T-helper 9 cell (primary cell): ENCODE results near the gene KCNJ11.

ENCODE experiments used
- DNase-seq: peaks from one replicate; pipeline ENCODE4 v3.0.0-alpha.2; 2020

KCNJ11 gene

DNA sequence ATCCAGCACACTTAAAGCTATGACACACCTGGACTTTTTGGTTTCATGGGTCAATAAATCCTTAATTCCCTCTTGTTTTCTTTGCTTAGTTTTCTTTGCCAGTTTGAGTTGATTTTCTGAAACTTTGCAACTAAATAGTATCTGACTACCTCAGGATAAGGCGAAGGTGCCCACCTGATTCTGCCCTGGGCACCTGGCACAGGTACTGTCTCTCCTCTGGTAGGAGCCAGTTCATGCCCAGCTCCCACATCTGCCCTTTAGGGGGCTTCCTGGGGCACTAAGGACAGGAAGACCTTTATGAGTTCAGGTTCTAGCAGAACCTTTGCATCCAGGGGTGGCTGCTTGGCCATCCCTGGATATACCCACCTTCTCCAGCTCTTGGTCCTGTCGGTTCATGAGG, 19.6 kb upstream of the KCNJ11 start:
- no peak for DNase-seq

DNA sequence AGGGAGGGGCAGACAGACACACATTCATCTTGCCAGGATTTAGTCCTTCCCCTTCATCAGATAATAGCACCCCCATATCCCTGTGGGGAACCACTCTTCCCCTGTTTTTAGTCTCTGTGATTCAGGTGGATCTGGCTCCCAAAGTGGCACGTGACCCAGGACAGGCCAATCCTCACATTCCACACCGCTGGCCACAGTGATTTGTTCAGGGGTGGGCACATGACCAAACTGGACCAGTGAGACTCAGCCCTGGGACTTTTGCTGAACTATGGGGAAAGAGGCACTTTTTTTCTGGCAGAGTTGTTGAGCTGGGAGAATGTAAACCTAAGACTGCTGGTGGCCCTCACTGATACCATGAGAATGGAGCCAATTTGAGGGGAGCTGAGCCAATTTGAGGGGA, 19.1 kb upstream of the KCNJ11 start:
- DNase-seq = no peak

DNA sequence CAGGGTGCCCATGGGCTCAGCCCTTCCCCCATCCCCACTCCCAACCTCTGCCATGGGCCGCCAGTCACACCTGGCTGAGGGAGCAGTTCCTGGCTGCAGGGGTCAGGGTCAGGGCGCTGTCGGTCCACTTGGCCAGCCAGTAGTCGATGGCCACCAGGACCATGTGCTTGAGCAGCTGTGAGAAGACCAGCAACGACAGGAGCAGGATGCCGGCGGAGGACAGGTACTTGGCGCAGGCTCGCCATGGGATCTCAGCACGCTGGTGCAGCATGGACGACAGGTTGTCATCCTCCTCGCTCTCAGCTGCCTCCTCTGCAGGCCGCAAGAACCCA, 18.3 kb upstream of the KCNJ11 start:
- DNase-seq = no peak

DNA sequence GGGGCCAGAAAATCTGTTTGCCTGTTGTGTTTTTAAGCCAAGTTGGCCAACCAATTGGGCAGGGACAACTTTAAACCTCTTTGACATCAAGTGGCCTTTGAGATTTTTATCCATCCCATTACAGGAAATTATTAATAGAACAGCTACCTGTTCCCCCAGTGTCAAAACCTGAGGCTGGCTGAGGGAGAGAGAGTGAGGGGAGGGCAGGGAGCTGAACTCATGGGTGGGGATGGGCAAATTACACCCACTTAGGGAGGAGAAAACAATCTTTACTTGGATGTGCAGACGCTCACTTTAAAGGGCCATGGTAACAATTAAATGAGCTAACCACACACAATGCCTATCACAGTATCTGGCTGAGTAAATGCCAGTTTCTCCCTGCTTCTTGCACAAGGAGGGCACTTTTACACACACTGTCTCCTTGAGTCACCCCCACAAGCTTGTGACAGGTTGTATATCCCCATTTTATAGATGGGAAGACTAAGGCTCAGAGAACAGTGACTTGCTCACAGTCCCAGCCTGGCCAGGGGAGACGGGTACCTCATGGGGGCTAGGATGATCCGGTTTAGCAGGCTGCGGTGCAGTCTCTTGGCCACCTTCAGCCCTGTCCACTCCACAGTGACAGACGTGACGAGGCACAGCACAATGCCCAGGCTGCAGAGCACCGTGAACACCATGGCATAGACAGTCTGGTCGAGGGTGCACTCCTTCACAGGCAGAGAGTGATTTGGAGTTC, 17.8 kb upstream of the KCNJ11 start:
- no peak for DNase-seq

DNA sequence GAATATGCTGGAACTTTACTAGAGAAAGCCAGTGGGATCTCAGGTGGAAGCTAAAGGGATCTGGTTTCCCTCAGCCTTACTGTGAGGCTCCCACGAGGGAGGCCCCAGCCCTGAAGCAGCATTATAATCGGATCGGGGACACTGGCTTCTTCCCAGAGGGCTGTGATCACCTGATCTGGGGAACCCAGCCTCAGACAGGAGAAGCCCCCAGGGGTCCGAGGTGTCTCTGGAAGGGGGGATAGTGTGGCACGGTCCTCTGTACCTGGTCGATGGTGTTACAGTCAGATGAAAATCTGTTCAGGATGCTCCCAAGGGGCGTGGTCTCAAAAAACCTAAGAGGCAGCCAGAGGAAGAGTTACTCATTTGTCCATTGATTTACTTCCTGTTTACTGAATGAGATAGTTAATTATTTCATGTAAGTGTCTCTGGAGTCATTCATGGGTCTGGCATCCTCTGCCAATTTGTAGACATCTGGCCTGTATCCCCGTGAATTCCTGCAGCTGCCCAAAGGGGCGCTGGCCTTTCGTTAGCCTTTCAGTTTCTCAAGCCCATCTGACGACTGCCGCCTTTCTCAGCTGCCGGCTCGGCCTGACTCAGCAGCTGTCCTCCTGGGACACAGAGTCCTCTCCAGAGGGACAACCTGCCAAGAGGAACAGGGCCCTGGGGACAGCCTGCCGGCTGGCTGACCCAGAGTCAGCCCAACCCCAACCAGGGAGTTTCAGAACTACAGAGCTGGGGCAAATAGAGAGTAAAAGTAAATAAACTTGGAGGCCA, 17.0 kb upstream of the KCNJ11 start:
- no peak for DNase-seq

DNA sequence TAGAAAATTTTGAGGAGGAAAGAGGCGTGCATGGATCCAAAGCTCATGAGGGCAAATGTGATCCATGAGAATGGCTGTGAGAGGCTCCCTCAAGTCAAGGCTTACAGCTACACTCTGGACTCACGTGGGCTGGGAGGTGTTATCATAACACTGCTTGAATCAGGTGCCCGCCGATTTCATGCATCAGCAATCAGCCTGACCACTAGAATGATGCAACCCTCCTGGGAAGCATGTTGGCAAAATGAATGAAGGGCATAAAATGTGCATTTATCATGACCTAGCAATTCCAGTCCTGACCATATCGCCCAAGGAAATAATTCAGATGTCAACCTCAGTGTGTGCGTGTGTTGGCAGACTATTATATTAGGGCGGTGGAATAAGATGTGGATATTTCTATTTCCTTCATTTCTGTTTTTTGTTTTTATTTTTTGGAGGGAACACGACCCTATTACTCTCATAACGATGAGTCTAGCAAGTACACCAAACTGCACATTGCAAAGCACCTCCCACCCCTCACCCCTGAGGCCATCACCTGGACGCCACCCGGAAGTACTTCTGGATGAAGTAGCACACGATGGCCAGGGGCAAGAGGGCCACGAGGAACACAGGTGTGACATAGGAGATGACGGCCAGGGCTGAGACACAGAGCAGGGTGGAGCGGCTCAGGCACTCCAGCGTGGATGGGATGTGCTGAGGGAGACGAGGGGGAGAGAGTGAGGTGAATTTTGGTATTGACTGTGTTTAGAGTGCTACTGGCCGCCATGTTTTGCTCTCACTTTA, 15.7 kb upstream of the KCNJ11 start:
- no peak for DNase-seq

DNA sequence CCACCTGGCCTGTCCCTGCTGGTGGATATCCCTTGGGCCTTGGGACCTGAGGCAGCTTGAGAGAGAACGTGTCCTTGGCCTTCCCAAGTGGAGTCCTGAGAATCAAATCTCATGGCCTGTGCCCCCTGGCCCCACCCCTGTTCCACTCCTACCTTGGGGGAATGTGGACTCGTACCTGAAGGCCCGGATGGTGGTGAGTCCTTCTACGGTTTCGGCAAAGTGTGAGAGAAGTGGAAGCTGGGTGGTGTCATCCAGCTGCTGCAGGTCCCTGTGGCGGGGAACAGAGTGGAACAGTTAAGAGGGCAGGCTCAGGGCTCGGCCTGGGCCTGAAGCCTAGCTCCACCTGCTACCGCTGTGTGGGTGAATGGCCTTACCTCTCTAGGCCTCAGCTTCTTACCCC, 14.0 kb upstream of the KCNJ11 start:
- no peak for DNase-seq

DNA sequence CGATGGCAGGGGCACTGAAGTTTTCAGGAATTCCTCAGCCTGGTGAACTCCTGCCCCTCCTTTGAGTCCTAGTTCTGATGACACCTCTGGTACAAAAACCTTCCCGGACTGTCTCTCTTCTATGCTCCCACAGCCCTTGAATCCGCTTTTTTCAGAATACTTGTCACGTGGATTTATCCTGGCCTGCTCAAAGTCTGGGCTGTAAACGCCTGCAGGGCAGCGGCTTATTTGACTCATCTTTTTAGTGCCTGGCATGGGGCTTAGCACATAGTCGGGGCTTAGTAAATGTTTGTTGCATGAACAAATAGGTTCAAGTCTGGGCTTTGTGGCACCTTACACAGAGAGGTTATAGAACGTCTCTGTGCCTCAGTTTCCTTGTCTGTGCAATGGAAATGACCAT, 13.4 kb upstream of the KCNJ11 start:
- DNase-seq = no peak

DNA sequence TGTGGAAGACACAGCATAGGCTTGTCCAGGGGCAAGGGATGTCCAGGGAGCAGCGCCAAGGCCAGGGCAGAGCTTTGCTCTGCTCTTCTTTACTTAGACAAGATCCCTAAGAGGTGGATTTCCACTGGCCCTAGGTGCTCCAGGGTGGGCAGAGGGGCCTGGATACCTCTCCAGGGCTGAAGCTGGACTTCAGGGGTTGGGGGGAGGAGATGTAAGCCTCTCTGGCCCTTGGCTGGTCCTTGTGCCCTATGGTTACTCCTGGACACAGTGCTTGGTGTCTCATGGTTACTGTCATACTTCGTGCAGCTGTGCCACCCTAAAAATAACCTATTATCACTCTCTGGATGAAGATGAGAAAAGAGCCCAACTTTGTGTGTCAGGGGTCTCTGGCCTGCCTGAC, 12.9 kb upstream of the KCNJ11 start:
- no peak for DNase-seq

DNA sequence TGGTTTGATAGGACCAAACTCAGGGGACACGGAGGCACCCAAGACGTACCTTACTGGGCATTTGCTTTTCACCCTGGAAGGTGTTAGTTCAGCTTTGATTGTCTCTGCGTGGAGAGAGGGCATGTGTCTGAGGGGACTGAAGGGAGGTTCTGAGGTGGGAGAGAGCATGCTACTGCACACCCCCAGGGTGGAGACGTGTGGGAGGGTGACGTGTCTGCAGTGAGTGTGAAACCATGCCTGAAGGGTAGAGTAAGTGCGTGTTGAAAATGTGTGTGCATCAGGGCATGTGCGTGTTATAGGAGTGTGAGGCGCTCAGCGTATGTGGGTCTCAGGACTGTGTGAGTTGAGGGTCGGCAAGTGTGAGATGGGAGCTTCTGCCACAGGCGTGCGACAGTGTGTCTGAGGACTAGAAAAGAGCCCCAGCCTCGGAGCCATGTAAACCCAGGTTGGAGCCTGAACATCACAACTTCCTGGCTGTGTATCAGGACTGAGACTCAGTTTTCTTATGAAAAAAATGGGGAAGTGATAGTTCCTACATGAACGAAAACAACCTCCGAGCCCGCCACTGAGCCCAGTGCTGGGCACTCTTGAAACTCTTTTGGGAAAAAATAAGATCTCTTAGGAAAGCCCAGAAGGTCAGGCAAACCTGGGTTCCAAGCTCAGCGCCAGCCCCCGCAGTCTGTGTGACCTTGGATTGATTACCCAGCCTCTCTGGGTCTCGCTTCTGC, 11.8 kb upstream of the KCNJ11 start:
- DNase-seq = no peak

DNA sequence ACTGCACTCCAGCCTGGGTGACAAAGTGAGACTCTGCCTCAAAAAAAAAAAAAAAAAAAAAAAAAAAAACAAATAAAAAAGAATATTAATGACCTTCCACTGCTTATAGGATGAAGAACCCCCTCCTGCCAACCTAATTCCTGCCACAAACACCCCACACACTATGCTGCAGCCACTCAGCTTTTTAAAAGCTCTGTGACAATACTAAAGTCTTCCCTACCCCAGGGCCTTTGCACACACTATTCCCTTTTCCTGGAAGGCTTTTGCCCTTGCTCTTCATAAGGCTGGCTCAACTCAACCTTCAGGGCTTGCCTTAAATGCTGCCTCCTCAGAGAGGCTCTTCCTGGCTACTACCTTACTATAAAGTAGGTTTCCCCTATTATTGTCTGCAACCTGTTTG, 10.8 kb upstream of the KCNJ11 start:
- DNase-seq = no peak

DNA sequence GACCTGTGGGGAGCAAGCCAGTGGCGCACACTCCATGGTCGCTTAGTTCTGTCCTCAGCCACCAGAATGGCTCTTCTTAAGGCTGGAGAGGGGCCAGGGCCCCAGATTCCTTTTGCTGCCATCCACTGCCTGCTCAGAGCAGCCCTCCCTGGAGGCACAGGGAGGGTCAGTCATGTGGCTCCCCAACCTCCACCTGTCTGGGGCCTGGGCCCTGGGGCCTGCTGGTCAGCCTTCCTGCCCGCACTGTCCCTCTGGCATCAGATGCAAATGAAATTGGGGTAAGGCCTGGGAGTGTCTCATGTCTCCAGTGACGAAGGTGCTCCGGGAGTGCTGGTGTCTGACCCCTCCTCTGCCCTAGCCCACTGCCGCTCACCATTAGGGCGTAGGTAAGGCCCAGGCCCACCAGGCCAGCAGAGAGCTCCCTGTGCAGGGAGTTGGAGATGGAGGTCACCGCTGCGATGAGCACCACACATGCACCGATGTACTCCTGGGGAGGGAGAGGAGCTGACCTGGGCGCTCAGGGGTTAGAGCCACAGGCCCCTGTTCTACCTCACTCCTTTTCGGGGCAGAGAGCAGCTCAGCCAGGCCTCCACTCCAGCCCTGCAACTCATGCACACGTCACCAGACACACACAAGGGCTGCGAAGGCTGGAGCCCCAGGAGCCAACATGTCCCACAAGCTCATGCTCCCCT, 9.0 kb upstream of the KCNJ11 start:
- DNase-seq = no peak

DNA sequence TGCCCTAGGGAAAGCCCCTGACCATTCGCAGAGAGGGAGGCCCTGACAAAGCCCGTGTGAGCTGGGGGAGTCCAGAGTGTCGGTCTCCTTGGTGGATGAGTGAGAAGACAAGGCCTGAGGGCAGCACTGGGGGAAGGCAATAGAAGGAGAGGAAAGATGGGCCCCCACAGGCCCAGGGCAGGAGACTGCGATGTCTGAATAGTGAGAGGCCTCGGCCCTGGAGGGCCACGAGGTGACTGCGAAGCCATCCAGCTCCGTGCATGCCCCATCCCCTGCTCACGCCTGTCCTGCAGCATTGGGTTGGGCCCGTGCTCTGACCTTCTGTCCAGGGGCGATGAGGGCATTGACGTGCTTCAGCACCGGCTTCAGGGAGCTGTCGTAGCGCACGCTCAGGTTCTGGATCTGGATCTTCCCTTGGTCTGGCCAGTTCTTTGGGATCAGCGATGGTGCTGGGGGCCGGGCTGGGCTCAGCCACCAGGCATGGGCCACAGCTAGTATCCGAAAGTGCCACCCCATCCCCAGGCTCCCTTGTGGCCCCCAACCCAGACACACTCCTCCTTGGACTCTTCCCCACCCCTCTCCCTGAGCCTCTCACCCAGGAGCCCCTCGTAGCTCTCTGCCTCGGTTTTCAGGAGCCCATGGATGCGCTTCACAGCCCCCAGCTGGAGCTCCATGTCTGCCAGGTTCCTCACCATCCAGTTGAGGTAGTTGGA, 8.3 kb upstream of the KCNJ11 start:
- no peak for DNase-seq

DNA sequence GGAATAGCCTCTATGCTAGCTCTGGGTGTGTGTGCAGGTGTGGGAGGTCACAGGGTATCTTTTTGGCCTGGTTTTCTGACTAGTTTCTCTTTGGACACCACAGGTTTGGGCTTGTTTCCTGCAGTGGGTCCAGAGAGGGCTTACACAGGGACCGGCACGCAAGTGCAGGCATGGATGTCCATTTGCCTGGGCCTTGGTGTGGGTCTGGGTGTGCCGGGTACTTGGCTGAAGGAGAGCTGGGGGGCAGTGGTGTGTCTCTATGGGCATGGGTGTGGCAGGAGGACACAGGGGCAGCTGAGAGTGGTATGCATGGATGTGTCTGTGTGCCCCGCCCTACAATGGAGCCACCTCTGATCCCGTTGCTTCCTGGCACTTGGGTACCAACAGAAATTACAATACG, 7.5 kb upstream of the KCNJ11 start:
- DNase-seq = no peak

DNA sequence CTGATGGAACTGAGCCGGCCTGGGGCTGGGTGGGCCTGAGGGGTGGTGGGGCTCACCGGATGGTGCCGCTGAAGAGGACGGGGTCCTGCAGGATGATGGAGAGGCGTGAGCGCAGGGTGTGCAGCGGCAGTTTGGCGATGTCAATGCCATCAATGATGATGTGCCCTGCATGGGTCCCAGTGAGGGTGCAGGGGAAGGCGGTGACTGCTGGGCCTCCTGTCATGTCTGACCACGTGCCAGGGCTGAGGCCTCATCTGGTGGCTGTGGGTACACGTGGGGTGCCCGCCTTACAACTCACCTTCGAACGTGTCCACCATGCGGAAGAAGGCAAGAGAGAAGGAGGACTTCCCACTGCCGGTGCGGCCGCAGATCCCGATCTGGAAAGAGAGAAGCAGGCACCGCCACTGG, 7.1 kb upstream of the KCNJ11 start:
- DNase-seq = no peak

DNA sequence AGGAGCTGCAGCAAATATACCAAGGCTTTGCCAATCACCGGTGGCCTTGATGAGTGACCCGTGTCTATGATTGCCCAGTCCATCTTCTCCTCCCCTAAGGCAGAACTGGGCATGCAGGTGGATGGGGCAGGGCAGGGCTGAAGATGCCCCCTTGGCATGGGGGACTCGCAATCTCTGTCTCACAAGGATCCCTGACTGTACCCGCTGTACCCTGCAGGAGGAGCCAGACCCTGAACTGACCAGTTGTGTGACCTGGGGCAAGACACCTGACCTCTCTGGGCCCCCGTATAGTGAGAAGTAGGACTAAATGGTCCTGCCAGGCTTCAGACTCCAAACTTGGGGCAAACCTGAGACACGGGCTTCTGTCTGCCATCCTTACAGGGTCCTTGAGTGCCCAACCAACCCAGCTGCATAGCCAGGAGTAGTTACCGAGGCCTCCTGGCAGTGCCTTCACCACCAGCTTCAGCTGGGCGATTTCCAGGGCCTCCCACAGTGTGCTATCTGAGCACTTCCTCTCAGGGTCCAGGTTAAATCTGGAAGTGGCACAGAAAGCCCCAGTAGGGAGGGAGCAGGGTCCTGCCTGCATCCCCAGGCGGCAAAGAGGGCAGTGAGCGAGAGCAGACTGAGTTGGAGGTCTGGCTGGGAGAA, 6.4 kb upstream of the KCNJ11 start:
- no peak for DNase-seq

DNA sequence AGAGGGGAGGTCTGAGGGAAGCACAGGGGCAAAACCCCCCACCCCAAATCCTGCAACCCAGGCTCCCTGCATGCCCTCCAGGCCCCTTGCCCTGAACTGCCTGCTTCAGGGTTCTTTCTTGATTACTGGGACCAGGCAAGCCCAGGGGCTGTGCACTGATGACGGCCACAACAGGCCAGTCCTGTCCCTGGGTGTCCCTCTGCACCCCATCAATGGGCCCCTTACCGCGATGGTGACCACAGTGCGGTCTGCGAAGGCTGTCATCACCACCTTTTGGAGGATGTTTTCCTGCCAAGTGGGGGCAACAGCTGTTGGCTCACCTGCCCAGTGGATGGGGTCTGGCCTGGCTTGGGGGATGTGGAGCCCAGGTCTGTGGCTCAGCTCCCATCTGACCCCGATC, 5.0 kb upstream of the KCNJ11 start:
- DNase-seq = no peak

DNA sequence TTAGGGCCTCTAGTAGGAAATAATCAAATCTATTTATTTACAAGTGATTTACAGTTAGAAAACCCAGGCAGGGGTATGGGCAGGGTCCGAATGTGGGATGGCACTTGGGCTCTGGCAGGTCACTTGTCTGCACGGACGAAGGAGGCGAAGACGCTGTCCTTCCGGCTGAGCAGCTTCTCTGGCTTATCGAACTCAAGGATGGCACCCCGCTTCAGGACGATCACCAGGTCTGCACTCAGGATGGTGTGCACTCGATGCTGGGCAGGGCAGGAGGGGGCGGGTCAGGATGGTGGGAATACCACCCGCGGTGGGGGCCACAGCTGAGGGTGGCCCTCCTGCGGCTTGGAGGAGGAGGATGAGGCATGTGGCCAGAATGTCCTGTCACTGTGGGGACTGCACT, 4.4 kb upstream of the KCNJ11 start:
- DNase-seq = no peak

DNA sequence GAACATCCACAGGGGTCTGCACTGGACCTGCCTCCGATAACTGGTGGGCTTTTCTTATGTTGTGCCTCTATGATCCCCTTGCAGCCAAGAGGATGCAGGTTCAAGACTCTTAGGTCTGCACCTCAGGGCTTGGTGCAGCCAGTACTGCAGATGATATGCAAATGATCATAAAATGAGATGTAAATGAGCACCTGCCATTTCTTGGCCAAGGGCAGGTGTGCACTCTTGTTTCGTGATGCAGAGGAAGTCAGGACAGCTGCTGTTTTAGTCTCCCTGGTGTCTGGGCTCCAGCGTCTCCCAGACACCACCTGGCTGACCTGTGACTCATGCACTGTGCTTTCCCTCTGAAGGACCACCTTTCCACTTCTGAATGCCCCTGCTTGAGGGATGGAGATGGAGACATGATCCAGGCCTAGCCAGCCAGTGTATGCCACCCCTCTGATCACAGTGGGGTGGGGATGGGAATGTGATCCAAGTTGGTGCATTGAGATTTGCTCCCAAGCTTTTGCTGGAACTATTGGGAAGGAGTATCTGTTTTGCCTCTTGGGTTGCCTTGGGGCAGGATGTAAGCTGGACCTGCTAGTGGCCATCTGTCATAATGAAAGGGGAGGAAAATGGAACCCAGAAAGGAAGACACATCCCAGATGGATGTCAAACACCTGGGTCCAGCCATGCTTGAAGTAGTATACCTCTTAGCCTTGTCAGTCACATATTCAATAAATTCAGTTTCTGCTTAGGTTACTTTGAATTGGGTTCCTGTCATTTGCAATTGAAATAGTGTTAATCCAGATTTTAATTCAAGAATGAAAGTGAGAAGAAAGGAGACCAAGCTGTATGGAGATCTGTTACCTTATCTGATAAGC, 3.3 kb upstream of the KCNJ11 start:
- no peak for DNase-seq

DNA sequence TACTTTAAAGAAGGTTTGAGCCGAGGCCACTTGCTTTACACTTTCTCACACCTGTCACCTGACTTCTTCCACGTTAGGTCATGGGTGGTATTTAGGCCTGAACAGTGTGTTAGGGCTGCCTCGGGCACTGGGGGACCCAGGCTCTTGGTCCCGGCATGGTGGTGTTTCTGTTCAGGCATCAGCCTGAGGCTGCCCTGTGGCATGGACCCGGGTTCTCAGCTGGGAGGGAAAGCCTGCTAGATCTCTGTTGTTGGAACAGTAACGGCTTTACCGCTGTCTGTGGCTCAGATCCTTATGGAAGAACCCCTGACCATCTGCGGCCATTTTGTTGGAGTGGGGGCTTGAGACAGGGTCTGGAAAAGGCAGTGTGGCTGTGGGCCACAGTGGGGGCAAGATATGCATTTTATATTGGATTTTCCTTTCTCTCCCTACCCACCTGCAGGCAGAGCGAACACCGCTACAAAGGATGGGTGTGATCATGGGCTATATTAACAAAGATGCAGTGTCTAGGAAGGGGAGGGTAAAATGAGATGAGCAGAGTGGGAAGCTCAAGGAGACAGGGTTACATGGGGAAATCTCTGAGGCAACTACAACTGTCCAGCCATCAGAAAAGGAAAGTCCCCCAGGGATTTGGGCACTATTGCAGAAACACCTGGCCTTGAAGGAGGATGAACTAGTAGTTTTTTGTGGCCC, 1.6 kb upstream of the KCNJ11 start:
- DNase-seq = no peak
